AG04449 (cell line): ENCODE results near the gene CDK3.

Experiments
- CTCF ChIA-PET: fragments of 350-600 bp; formaldehyde crosslinking; extraction: SDS; loops from one replicate; lab custom pipeline; 2021; ENCODE audit warnings: antibody characterized with exemption; lab: Yijun Ruan, JAX
- POLR2A ChIA-PET: fragments of 400-600, 350-600 bp; formaldehyde crosslinking; extraction: SDS; loops from one replicate; lab custom pipeline; 2020; ENCODE audit warnings: antibody characterized with exemption, inconsistent platforms; lab: Yijun Ruan, JAX
- DNase-seq: peaks from one replicate; pipeline ENCODE4 v3.0.0-alpha.2; 2010; ENCODE audit warnings: low read depth, low spot score
- H3K4me3 ChIP-seq: 2 replicates; pipeline ENCODE4 v1.5.1; 2011; ENCODE audit warnings: low read depth, mild to moderate bottlenecking, control low read depth, low read length
- TF ChIP-seq, protein P1 (sequence below): IDR thresholded peaks from one replicate; pipeline ENCODE4 v1.5.1; 2011; ENCODE audit warnings: mild to moderate bottlenecking, moderate library complexity, low read length, control low read depth, inconsistent platforms; ENCODE audit not compliant: insufficient read depth; ENCODE audit errors: missing control alignments

Gene CDK3

DNA sequence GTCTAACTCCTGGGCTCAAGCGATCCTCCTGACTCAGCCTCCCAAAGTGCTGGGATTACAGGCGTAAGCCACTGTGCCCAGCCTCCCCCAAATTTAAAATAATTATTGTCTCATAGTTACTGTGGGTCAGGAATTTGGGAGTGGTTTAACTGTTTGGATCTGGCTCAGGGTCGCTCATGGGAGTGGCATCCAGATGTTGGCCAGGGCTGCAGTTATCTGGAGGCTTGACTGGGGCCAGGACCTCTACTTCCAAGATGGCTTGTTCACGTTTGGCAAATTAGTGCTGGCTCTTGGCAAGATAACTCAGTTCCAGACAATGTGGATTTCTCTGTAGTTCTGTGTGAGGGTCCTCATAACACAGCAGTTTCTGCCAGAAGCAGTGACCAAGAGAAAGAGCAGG, 13.6 kb upstream of the CDK3 start:
- H3K4me3 ChIP-seq: no peak overlapping the region
- POLR2A ChIA-PET: no interaction called here
- no peak for DNase-seq
- CTCF ChIA-PET: no interaction called here
- TF ChIP-seq, protein P1, sequence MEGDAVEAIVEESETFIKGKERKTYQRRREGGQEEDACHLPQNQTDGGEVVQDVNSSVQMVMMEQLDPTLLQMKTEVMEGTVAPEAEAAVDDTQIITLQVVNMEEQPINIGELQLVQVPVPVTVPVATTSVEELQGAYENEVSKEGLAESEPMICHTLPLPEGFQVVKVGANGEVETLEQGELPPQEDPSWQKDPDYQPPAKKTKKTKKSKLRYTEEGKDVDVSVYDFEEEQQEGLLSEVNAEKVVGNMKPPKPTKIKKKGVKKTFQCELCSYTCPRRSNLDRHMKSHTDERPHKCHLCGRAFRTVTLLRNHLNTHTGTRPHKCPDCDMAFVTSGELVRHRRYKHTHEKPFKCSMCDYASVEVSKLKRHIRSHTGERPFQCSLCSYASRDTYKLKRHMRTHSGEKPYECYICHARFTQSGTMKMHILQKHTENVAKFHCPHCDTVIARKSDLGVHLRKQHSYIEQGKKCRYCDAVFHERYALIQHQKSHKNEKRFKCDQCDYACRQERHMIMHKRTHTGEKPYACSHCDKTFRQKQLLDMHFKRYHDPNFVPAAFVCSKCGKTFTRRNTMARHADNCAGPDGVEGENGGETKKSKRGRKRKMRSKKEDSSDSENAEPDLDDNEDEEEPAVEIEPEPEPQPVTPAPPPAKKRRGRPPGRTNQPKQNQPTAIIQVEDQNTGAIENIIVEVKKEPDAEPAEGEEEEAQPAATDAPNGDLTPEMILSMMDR: no peak

- TF ChIP-seq, protein P1: no peak
- ChIA-PET CTCF (interaction anchor here (0.8 to 1.4 kb wide), 3 partner anchors 9 to 14 kb away, joined by 3 to 5 read pairs (median 5); partner anchors contain the start of gene CDK3), POLR2A (no interaction called here)
- no peak for DNase-seq
- H3K4me3 ChIP-seq: no peak overlapping the region
Observed at GRCh38 chr17:75991396-75991795, 9.3 kb upstream of the CDK3 start.

- H3K4me3 ChIP-seq: no peak overlapping the region
- DNase-seq: no peak
- POLR2A ChIA-PET: no interaction called here
- CTCF ChIA-PET: interaction anchor here (1.4 to 15.6 kb wide), 4 partner anchors 8 to 99 kb away, joined by 6 to 363 read pairs (median 10); partner anchors contain the start of gene TRIM65
- TF ChIP-seq, protein P1: no peak
Observed at GRCh38 chr17:75994802-75995370, 5.8 kb upstream of the CDK3 start.

GRCh38 chr17:75995385-75995925, 5.2 kb upstream of the CDK3 start:
- CTCF ChIA-PET: interaction anchor here (0.7 to 15.6 kb wide), 5 partner anchors 10 to 99 kb away, joined by 3 to 363 read pairs (median 9); partner anchors contain the start of genes ACOX1, TEN1 and TRIM65
- DNase-seq: no peak
- TF ChIP-seq, protein P1: no peak
- POLR2A ChIA-PET: no interaction called here
- H3K4me3 ChIP-seq: no peak overlapping the region

DNA sequence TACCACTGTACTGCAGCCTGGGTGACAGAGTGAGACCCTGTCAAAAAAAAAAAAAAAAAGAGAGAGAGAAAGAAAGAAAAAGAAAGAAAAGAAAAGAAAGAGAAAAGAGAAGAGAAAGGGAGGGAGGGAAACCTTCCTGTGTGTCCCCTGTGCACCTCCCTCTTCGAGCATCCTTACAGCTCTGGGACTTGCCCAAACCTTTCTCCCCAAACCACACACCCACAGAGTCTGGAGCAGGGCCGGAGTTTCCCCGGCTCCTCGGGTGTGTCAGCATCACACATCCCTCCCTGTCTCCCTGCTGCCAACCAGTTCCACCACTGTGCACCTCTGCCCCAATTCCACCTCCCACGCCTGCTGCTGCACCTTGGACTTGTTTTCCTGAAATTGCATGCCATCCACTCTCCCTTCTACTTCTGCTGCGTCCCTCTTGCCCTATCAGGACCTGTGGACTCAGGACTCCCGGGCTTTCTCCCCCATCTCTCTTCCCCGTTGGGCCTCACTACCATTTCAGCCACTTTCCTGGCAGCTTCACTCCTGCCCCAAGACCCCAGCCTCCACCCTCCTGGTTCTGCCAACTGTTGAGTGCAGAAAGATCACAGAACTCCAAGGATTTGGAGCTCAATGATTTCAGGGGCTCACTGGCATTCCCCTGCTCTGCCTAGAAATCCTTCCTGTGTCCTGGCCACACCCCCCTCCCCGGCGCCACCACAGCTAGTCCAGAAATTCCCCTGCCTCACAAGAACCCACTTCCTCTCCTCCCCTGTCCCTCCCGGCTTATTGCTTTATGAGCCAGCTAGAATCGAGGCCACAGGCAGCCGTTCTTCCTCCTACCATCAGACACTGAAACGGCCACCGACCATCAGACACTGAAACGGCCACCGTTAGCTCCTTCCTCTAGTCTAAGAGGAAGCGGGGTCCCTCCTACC, 3.7 kb upstream of the CDK3 start:
- no peak overlapping the region for H3K4me3 ChIP-seq
- POLR2A ChIA-PET: interaction anchor here (0.6 to 1.1 kb wide), 3 partner anchors 18 to 217 kb away, joined by 3 to 4 read pairs (median 4); partner anchors contain the start of genes ACOX1 and TEN1
- CTCF ChIA-PET: interaction anchor here (0.6 to 15.6 kb wide), 10 partner anchors 9 to 283 kb away, joined by 3 to 363 read pairs (median 6); partner anchors contain the start of gene TRIM65
- TF ChIP-seq, protein P1: no peak
- no peak for DNase-seq
